Mononuclear cell (primary cell): ENCODE measurements around the gene NCSTN. TPM values are rescaled to one million over a fixed set of nuclear protein-coding genes. Genes with fewer than 3 reads are reported as not detected.
"Not testable (repeated sequence)": the region's sequence is repeated elsewhere in the genome, so short reads cannot be mapped to it uniquely, and the experiment has no call there.

Source experiments
- H3K27me3 ChIP-seq: 2 replicates; pipeline ENCODE4 v1.6.0; 2011; ENCODE audit warnings: low read length, control low read depth; ENCODE audit not compliant: insufficient read depth
- H3K4me1 ChIP-seq: 2 replicates; pipeline ENCODE4 v1.5.1; 2011; ENCODE audit warnings: mild to moderate bottlenecking, low read length, control low read depth; ENCODE audit not compliant: insufficient read depth
- H3K4me3 ChIP-seq: 2 replicates; pipeline ENCODE4 v1.5.1; 2011; ENCODE audit warnings: mild to moderate bottlenecking, low read length, moderate library complexity
- H3K9me3 ChIP-seq: 2 replicates; pipeline ENCODE4 v1.5.1; 2011; ENCODE audit warnings: low read depth, mild to moderate bottlenecking, control low read depth, low read length
- total RNA-seq: library from RNA; depleted of rRNA; stranded (reverse); fragments of >200 nt; gene quantifications from one replicate; pipeline ENCODE4 v1.2.3, GENCODE V29; 2012

Gene NCSTN
- total RNA-seq, 1 donor = 54.5 TPM

DNA sequence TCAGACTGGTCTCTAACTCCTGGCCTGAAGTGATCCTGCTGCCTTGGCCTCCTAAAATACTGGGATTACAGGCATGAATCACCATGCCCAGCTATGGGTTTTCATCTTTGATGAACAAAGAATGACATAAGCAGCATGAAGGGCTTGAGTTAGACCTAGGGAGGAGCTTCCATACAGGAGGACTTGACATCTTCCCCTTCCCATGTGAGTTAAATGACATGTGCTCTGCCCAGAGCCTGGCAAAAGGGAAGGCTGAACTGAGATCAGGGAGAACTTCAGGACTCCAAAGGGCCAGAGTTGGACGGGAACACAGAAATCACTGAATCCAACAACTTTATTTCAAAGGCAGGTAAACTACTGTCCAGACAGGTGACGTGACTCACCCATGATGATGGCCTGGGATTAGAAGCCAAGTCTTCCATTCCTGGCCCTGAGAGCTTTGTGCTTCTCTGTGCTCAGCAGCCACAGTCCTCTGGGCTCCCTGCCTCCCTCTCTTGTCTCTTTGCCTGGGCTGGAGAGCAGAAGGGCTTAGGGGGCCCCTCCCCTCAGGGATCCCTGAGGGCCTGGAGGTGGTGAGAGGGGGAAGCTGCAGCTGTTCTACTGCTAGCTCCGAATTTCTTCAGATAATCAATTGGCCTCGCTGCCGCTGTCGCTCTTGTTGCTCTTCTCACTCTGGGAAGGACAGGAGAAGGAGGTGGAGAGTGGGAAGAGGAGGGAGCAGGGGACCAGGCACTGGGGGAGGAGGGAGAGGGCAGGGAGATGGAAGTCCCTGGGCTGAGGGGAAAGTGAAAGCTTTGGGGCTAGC, 31.3 kb downstream of the NCSTN start:
- H3K4me1 ChIP-seq = peaks cover 24% of the 10 kb centered on the region
- no peaks in the 10 kb centered on the region for H3K27me3 ChIP-seq
- no peak overlapping the region for H3K4me3 ChIP-seq
- H3K9me3 ChIP-seq = no peaks in the 10 kb centered on the region

DNA sequence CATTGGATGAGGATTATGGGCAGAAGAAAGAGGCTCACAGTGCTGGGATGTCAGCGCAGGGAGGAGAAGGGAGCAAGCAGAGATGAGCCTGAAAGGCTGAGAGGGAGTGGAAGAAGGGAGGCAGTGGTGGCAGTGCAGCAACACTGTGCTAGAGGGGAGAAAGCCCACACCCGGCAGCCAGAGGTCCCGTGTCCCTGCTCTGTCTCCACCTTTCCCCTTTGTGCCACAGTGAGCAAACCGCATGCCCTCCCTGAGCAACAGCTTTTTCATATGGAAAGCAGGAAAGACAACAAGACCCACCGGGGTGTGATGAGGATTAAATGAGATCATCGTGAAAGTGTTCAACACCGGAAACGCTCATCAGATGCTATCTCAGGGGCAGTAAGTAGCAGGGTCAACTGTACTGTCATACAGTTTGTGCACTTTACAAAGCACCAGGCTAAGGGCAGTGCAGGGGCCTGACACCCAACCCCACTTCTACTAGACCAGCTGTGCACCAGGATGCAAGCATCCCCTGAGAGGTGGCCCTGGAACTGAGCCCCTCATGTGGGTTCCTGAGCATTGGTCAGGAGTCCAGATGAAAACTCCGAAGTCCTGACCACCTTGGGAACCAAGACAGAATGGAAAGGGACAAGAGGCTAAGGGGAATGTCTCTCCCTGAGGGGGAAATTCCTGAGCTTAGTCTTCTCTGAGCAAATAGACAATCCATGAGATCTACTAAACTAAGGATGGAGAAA, 32.8 kb downstream of the NCSTN start:
- H3K27me3 ChIP-seq = no peaks in the 10 kb centered on the region
- H3K9me3 ChIP-seq = no peaks in the 10 kb centered on the region
- H3K4me1 ChIP-seq = peaks cover 24% of the 10 kb centered on the region
- no peak overlapping the region for H3K4me3 ChIP-seq

DNA sequence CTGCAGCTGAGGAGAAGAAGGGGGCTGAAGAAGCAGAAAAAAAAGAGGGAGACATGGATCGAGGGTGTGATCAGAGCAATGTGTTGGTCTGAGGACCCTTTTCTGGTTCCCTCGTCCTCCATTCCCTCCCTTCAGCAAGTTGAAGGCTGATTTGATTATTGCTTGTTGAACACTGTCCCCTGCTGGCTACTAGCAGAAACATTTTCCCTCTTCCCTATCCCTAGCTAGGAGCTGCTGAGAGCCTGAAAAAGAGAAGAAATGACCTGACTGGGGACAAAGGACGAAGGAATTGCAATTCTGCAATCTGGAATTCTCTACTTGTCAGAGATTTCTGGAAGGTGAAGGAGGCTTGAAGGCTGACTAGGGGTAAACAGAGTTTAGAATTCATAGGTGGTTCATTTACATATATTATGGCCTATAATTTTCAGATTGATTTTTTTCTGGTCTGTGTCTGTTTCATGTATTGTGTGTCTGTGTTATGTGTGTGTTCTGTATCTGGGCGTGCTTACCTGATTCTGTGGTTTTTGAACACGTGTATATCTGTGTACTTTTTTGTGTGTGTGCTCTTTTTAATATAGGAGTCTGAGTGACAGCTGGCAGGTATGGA, 33.4 kb downstream of the NCSTN start:
- no peak overlapping the region for H3K4me3 ChIP-seq
- no peaks in the 10 kb centered on the region for H3K9me3 ChIP-seq
- no peaks in the 10 kb centered on the region for H3K27me3 ChIP-seq
- peaks cover 24% of the 10 kb centered on the region for H3K4me1 ChIP-seq

DNA sequence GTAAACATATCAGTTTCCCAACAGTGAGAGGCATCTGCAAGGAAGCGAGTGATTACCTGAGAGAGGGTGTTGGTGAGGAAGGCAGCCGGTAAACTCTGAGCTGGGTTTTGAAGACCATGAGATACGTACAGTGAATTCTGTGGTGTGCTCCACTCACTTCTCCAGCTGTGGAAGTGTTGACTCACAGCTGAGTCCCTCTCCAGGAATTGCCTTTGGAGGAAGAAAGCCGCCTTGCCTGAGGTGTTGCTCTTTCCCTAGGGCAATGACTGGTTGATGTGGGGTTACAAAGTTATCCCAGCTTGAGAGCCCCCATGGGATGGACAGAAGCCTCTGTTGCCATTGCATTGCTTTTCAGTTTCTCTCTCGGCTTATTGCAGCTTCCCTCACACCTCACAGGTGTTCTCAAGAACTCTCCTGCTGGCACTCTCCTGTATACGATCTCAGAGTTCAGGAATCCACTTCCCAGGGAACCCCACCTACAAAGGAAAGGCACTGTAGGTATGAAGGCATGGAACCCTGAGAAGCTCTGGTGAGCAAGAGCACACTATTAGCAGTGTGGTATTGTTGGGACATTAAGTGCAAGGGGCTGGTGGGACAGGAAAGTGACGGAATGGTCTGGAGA, 34.5 kb downstream of the NCSTN start:
- no peaks in the 10 kb centered on the region for H3K9me3 ChIP-seq
- H3K27me3 ChIP-seq = no peaks in the 10 kb centered on the region
- peaks cover 24% of the 10 kb centered on the region for H3K4me1 ChIP-seq
- H3K4me3 ChIP-seq = no peak overlapping the region

DNA sequence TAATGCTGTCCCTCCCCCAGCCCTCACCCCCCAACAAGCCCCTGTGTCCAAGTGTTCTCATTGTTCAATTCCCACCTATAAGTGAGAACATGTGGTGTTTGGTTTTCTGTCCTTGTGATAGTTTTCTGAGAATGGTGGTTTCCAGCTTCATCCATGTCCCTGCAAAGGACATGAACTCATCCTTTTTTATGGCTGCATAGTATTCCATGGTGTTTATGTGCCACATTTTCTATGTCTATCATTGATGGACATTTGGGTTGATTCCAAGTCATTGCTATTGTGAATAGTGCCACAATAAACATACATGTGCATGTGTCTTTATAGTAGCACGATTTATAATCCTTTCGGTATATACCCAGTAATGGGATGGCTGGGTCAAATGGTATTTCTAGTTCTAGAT, 41.6 kb downstream of the NCSTN start:
- not testable (repeated sequence) for H3K27me3 ChIP-seq, H3K4me3 ChIP-seq

DNA sequence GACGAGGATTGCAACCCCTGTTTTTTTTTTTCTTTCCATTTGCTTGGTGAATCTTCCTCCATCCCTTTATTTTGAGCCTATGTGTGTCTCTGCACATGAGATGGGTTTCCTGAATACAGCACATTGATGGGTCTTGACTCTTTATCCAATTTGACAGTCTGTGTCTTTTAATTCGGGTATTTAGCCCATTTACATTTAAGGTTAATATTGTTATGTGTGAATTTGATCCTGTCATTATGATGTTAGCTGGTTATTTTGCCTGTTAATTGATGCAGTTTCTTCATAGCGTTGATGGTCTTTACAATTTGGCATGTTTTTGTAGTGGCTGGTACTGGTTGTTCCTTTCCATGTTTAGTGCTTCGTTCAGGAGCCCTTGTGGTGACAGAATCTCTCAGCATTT, 45.2 kb downstream of the NCSTN start:
- H3K4me1 ChIP-seq, H3K4me3 ChIP-seq, H3K27me3 ChIP-seq, H3K9me3 ChIP-seq: not testable (repeated sequence)

More for the DNA sequence above, 41.6 kb downstream of the NCSTN start:
- not testable (repeated sequence) for H3K4me1 ChIP-seq, H3K9me3 ChIP-seq

DNA sequence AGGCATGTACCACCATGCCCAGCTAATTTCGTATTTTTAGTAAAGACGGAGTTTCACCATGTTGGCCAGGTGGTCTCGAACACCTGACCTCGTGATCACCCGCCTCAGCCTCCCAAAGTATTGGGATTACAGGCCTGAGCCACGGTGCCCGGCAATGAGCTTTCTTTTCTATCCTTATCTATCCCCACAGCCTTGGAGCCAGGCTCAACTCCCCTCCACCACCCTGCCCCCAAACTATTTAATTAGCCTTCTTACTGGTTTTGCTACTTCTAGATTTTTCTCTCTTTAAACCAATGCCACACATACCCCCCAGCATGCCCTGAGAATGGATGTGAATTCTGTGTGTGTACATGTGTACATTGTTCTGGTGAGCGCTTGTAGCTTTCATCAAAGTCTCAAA, 51.5 kb downstream of the NCSTN start:
- H3K9me3 ChIP-seq = no peaks in the 10 kb centered on the region
- H3K4me1 ChIP-seq = no peaks in the 10 kb centered on the region
- peaks cover 10% of the 10 kb centered on the region for H3K27me3 ChIP-seq
- H3K4me3 ChIP-seq = no peak overlapping the region

DNA sequence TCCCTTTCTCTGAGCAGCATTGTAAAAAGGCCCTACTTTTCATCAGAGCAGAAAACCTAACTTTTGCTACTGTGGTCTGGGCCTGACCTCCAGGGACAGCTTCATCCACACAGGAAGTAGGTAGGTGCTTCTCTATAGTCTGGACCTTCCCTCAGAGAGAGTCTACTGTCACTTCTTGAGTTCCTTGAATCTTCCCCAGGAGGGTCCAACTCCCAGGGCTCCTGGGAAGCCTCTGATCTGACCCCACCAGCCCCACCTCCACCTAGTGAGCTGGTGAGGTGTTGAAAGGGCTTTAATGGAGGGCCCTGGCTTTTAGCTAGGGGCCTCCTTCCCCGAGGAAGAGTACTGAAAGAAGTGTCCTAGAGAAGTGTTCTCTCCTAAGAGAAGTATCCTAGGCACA, 54.5 kb downstream of the NCSTN start:
- H3K4me3 ChIP-seq = no peak overlapping the region
- peaks cover 13% of the 10 kb centered on the region for H3K4me1 ChIP-seq
- no peaks in the 10 kb centered on the region for H3K9me3 ChIP-seq

DNA sequence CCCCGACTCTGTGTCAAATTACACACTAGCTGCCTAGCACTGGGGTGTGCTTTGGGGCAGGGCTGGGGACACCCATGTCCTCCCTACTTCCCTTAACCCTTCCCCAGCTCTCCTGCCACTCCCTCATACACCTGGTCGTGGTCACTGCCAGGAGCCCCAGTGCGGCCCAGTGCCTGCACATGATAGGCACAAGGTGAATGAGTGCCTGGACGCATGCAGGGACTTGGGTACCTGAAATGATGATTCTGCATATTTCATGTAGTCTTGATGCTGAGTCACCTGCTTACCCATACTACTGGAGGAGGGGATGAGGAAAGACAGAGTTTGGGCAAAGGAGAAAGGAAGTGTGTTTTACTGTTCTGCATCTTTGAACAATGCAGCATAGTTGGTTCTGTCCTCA, 55.6 kb downstream of the NCSTN start:
- H3K4me1 ChIP-seq = peaks cover 13% of the 10 kb centered on the region
- no peaks in the 10 kb centered on the region for H3K9me3 ChIP-seq
- peaks cover 28% of the 10 kb centered on the region for H3K27me3 ChIP-seq

More for the DNA sequence above, 54.5 kb downstream of the NCSTN start:
- H3K27me3 ChIP-seq = peaks cover 28% of the 10 kb centered on the region

DNA sequence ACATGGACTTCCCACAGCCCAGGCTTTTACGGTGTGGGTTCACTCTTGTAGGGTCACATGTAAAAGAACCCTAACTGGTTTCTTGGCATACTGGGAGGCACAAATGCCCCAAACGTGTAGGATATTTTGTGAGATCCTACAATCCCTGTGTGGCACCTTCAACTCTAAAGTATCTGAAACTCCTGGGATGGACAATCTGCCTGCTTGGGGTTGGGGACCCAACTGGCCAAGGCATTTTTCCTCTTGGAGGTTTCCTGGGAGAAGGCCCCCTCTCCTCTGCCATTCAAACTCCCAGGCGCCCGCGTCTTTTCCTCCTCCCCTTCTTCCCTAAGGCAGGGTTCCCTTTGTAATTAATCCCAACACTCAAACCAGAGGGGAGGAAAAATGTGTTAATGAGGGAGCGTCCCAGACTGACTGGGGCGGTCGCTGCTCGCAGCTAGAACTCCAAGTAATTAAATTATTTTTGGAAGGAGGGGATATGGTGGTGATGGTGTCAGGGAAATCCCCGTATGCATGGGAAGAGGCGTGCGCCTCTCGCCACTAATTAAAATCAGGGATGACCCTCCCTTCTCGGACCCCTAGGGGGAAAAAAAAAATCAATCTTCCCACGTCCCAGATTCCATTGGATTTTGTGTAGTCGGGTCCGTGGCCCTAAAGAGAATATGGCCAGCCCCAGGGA, 56.5 kb downstream of the NCSTN start:
- Histone ChIP-seq H3K4me3 (no peak overlapping the region), H3K4me1 (peaks cover 13% of the 10 kb centered on the region), H3K9me3 (no peaks in the 10 kb centered on the region), H3K27me3 (peaks cover 28% of the 10 kb centered on the region)

More for the DNA sequence above, 55.6 kb downstream of the NCSTN start:
- no peak overlapping the region for H3K4me3 ChIP-seq

DNA sequence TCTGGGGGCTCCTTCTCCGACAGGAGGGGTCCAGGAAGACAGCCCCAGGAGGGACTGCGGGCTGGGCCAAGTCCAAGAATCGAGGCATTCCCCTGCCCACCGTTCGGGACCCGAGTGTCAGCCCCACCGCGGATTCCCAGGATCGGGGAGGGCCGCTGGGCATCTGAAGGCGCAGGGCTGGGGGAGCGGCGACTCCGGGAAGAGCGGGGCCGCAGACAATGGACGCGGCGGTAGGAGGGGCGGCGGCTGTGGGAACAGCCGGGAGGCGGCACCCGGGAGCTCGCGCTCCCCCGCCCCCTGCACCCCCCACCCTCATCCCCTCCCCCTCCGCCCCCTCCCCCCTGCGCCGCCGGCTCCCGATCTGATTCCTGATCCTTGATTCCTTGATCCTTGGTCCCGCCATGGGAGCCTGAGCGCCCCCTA, 57.1 kb downstream of the NCSTN start, which contains the start of gene VANGL2:
Gene VANGL2, plus strand, starts transcription at position 342 of the 423 bp plus-strand sequence. CDS start 15,274 bp downstream, outside the sequence.
- Histone ChIP-seq H3K4me1 (peaks cover 13% of the 10 kb centered on the region), H3K9me3 (no peaks in the 10 kb centered on the region), H3K27me3 (peaks cover 28% of the 10 kb centered on the region), H3K4me3 (peak within 1 kb of the TSS; percentile 29)

DNA sequence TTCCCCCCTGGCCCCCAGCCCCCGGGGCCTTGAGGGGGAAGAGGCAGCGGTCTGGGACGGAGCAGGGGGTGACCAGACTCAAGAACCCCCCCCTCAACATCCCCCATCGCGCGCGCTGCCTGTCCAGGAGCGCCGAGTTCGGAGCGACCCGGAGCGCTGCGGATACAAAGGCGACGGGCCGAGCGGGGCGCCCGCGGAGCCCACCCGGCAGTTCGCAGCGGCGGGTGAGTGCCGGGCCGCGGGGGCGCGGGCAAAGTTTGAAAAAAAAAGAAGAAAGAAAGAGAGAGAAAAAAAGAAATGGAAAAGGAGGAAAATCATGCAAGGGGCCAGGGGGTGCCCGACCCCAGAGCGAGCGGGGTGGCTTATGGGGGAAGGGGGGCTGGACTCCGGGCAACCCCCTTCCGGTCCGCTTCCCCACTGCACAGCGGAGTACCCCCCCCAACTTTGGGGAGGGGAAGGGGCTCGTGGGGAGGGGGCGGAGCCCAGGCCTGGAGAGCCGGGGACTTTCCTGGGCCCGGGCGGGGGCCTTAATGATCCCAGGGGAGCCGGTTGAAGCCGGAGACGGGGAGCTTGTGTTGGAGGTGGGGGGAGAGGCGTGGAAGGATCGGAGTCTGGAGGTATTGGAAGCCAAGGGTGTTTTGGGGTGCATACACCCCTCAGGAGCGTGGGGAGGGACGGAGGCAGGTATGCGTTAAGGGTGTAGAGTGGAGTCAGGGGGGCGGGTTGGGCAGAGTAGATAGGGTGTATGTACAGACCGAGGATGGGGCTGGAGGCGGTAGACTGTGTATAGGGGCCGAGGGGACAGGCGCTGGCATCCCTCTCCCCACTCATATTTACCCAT, 57.7 kb downstream of the NCSTN start:
- Histone ChIP-seq H3K4me1 (peaks cover 13% of the 10 kb centered on the region), H3K9me3 (no peaks in the 10 kb centered on the region), H3K27me3 (peaks cover 28% of the 10 kb centered on the region), H3K4me3 (peak overlapping the region; percentile 29)

DNA sequence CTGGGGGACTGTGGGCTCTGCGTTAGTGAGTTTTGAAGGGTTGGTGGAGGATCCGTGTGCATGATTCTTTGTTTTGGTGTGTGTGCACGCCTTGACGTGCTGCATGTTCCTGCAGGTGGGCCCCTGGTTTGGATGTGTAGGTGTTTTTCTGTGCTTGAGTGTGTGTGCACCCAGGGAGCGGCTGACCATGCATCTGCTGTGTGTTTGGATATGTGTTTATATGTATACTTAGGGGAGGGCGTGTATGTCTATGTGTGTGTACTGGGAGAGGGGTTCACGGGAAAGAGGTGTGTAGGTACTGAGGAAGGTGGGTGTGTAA, 58.3 kb downstream of the NCSTN start:
- Histone ChIP-seq H3K27me3 (peaks cover 28% of the 10 kb centered on the region), H3K9me3 (no peaks in the 10 kb centered on the region), H3K4me1 (peaks cover 13% of the 10 kb centered on the region), H3K4me3 (no peak overlapping the region)
